ENCODE data around the gene KMT2C. TPM values are rescaled to one million over a fixed set of nuclear protein-coding genes. Genes with fewer than 3 reads are reported as not detected.
"Not testable (repeated sequence)": the region's sequence is repeated elsewhere in the genome, so short reads cannot be mapped to it uniquely, and the experiment has no call there.

KMT2C gene
- total RNA-seq, 1 donor from 2014 or later = 74.3 TPM

DNA sequence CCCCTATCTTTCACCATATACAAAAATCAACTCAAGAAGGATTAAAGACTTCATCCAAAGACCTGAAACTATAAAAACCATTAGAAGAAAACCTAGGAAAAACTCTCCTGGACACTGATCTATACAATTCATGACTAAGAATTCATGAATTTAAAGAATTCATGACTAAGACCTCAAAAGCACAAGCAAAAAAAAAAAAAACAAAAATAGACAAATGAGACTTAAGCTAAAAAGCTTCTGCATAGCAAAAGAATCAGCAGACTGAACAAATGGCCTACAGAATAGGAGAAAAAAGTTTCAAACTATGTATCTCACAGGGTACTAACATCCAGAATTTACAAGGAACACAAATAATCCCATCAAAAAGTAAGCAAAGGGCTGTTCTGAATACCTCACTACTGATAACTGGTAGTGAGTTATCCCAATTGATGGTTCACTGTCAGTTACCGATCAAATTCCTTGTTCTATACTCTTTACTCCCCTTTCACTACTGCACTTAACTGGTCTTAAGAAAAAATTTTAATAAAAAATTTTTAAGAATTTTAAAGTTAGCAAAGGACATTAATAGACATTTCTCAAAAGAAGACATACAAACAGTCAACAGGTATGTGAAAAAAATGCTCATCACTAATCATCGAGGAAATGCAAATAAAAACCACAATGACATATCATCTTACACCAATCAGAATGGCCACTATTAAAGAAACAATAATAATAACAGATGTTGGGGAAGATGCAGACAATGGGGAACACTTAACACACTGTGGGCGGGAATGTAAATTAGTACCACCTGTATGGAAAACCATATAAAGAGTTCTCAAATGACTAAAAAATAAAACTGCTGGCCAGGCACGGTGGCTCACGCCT lies 33.2 kb downstream of the KMT2C start:
- peak; percentile 72 for DNase-seq (ENCODE audit: low read depth)

DNA sequence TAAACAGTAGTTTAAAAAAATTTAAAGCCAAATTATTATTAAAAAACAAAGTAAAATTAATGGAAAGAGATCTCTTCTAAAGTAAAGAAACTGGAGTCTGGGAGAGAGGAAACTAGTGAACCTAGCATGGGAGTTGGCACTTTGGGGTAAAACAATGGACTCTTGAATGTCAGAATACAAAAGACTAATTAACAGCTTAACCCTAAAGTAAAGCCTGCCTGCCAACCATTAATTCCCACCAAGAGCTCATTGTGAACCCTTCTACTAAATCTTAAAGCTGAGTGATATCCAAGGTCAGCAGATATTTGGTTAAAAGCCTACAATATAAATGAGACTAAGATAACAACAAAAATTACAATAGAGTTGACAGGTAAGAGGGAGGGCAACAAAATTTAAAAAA lies 36.5 kb downstream of the KMT2C start:
- DNase-seq (ENCODE audit: low read depth) = no peak

DNA sequence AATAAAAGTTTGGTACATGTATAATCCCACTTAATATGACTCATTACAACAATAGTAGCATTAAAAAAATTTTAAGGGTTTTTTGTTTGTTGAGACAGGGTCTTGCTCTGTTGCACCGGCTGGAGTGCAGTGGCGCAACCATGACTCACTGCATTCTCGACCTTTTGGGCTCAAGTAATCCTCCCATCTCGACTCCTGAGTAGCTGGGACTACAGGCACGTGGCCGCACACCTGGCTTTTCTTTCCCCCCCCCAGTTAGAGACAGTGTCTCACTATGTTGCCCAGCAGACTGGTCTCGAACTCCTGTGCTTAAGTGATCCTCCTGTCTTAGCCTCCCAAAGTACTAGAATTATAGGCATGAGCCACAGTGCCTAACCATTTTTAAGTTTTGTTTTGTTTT lies 40.7 kb downstream of the KMT2C start:
- peak; percentile 68 for DNase-seq (ENCODE audit: low read depth)

DNA sequence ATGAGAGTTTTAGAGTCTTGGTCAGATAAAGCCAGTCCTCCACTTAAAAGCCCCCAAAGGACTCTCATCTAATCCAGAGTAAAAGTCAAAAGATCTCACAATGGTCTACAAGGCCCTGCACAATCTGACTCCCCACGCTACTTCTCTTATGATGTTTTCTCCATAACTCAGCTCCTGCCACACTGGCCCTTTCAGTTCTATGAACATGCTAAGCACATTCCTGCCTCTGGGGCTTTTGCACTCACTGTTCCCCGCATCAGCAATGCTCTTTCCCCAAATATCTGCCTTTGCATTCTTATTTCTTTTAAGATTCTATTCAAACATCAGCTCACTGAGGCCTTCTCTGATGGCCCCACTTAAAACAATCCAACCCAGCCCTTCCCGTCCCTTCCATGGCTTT lies 41.6 kb downstream of the KMT2C start:
- DNase-seq (ENCODE audit: low read depth) = peak; percentile 42

- no peak for DNase-seq (ENCODE audit: low read depth)
These were observed 43.5 kb downstream of the KMT2C start for GRCh38 chr7:152392254-152392653.

DNA sequence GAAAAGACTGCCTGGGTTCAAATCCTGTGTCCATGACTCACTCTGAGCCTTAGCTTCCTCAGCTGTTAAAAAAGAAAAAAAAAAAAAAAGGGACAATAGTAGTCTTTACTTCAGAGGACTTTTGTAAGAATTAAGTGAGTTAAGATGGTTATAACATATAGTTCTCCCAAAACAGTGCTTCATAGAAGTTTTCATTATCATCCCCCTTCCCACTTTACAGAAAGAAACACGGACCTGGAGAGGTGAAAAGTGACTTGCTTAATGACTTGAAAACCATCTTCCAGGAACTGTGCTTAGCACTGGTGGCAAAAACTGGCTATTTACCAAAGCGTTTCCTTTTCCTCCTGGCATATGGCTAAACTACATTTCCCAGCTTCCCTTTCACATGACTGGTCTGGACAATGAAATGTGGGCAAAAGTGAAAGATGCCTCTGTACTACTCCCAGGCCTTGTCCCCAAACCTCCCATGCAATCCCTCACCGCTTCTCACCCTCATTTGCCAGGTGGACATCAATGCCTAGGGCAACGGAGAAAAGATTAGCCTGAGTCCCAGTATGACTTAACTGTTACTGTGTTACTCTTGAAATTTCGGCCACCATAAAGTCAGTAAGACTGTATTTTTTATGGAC lies 49.6 kb downstream of the KMT2C start:
- not testable (repeated sequence) for DNase-seq (ENCODE audit: low read depth)

DNA sequence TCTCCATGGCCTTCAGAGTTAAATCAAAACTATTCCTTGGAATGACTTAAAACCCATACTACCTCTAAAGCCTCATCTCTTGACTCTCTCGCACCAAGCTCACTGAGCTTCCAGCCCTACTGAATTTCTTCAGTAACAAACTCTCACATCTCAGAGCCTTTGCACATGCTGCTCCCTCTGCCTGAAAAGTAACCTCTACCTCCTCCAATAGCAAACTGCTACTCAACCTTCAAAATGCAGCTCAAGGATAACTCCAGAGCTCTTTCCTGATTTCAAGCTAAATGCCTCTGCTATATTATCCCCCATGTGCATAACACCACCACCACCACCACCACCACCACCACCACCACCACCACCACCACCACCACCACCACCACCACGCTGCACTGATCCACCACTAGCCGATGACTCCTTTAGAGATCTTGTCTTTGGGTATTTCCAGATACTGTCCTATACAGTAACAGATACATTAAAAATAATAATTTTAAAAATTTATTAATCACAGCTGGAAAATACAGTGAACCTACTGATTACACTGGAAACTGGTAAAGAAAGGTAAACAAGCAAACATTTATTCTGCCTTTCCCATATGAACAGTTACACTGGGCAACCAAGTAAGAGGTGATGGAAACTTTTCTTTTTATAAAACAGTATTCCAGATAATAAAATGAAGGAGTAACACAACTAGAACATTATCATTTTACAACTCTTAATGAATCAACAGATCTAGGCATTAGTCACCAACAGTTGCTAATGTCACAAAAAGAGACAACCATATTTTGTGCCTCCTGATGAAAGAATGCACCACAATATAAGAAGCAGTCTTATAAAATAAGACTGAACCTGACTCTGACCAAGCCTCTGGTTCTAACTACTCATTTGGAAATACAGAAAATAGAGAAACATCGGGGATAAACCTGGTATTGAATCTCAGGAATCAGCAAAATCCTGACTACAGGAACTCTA lies 51.3 kb downstream of the KMT2C start:
- not testable (repeated sequence) for DNase-seq (ENCODE audit: low read depth)

DNA sequence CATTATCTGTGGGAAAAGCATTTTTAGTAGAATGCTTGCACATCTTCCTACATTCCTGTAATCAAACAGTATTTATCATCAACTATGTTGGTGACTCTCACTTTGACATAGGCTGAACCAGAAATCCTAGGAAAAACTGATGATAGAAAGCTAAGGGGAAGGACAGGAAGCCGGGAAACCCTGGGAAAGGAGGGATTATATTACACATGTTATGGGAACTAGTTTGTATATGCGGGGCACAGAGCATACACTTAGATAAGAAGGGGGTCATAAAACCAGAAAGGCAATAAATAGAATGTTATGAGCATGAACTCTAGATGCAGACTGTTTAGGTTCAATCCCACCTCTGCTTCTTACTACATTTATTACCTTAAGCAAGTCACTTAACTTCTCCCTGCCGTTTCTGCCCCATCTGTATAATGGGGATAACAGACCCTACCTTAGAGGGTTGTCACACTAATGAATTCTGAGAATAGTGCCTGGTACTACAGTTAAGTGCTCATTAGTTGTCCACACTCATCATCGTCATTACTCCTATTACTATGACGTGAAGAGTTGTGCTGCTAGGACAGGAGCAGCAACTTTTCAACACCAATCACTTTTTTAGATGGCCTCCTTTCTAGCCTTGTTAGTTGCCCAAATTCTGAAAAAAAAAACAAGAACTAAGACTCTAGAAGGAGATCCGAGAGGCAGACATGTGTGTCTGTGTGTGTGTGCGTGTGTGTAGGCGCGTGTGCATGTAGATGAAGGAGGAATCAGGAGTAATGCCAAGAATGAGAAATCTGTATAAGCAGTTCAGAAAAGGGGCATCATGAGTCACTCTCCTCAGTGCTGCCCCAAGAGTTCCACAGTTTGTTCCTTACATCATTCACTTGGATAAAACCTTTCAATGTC lies 52.2 kb downstream of the KMT2C start:
- peak; percentile 85 for DNase-seq (ENCODE audit: low read depth)

GRCh38 chr7:152382244-152382643 lies 53.6 kb downstream of the KMT2C start:
- no peak for DNase-seq (ENCODE audit: low read depth)

GRCh38 chr7:152380931-152381578 lies 54.7 kb downstream of the KMT2C start:
- DNase-seq (ENCODE audit: low read depth) = not testable (repeated sequence)

- DNase-seq (ENCODE audit: low read depth) = not testable (repeated sequence)
These were observed 57.3 kb downstream of the KMT2C start for GRCh38 chr7:152378497-152378896.

DNA sequence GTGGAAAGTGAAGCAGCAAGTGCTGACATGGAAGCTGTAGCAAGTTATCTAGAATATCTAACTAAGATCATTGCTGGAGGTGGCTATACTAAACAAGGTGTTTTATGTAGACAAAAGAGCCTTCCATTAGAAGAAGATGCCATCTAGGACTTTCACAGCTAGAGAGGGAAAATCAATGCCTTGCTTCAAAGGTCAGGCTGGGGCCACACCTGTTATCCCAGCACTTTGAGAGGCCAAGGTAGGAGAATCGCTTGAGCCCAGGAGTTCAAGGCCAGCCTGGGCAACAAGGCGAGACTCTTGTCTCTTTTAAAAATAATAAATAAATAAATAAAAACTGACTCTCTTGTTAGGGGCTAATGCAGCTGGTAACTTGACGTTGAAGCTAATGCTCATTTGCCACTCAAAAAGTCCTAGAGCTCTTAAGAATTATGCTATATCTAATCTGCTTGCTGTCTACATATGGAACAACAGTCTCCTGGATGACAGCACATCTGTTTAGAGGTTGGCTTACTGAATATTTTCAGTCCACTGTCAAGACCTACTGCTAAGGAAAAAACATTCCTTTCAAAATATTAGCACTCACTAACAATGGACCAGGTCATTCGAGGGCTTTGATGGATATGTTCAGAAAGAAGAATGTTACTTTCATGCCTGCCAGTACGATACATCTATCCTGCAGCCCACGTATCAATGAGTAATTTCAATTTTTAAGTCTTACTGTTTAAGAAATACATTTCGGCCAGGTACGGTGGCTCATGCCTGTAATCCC lies 58.9 kb downstream of the KMT2C start:
- DNase-seq (ENCODE audit: low read depth) = not testable (repeated sequence)

DNA sequence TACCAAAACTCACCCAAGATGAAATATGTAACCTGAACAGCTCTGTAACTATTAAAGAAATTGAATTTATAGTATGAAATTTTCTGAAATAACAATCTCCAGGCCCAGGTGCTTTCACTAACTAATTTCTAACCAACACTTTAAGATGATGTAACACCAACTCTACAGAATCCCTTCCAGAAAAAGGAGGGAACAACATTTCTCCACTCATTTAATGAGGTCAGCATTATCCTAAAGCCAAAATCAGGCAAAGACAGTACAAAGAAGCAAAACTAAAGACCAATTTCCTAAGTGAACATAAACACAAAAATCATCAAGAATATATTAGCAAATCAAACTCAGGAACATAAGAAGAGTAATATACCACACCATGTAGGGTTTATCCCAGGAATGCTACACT lies 65.5 kb downstream of the KMT2C start:
- DNase-seq (ENCODE audit: low read depth) = no peak

- DNase-seq (ENCODE audit: low read depth) = no peak
These were observed 66.3 kb downstream of the KMT2C start for GRCh38 chr7:152369518-152369917.

DNA sequence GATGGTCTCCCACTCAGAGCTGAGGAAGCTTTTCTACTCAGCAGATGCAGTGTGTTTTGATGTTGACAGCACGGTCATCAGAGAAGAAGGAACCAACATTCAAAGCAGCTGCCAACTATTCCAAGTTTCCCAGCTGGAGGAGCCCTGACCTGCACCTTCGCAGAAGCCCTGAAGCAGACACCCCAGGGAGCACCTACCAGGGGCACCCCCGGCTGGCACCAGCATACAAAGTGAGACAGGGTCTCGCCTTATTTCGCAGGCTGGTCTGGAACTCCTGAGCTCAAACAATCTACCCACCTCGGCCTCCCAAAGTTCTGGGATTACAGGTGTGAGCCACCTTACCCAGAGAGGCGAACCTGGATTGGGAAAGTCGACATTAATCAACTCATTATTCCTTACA lies 68.6 kb downstream of the KMT2C start:
- no peak for DNase-seq (ENCODE audit: low read depth)

GRCh38 chr7:152366662-152367061 lies 69.1 kb downstream of the KMT2C start:
- DNase-seq (ENCODE audit: low read depth) = no peak

GRCh38 chr7:152365982-152366603 lies 69.7 kb downstream of the KMT2C start:
- DNase-seq (ENCODE audit: low read depth) = no peak

DNA sequence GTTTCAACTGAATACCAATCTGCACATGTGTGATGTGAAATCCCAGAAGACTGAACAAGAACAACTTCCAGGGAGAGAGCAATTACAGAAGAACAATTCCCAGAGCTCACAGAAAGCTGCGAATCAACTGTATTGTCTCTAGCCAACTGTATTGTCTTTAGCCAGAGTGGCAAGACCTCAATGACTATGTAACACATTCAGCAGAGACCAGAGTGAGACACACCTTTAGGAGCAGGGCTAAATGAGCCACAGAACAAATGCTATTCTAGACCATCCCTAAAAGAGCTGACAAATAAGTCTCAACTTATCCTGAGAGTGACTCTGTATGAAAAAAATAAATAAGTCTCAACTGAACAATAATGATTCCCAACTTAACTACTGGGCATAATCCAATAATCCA lies 72.0 kb downstream of the KMT2C start:
- peak; percentile 43 for DNase-seq (ENCODE audit: low read depth)

Data from renal cortical epithelial cell (primary cell).